Mesendoderm (in vitro differentiated cells): ENCODE measurements around the gene OR52K2.

Experiments
- DNase-seq: peaks from one replicate; pipeline ENCODE4 v3.0.0; 2013
- H2AK5ac ChIP-seq: 2 replicates; pipeline ENCODE4 v1.6.1; 2013; ENCODE audit warnings: low read length, inconsistent platforms
- H2BK120ac ChIP-seq: 2 replicates; pipeline ENCODE4 v1.6.1; 2013; ENCODE audit warnings: low read depth, mild to moderate bottlenecking, low read length, moderate library complexity, mixed read lengths
- H2BK15ac ChIP-seq: replicated peaks from 2 replicates; pipeline ENCODE4 v1.6.1; 2013; ENCODE audit warnings: low read depth, mild to moderate bottlenecking, moderate library complexity
- H2BK5ac ChIP-seq: 2 replicates; pipeline ENCODE4 v1.6.1; 2013; ENCODE audit warnings: low read length, inconsistent platforms
- H3K18ac ChIP-seq: 2 replicates; pipeline ENCODE4 v1.6.1; 2013; ENCODE audit warnings: mild to moderate bottlenecking, low read length, mixed read lengths
- H3K23ac ChIP-seq: one replicate; pipeline ENCODE4 v1.6.1; 2013; ENCODE audit warnings: low read length
- H3K27ac ChIP-seq: 2 replicates; pipeline ENCODE4 v1.5.1; 2013; ENCODE audit warnings: low read depth, mild to moderate bottlenecking, inconsistent platforms, low read length, moderate library complexity
- H3K27me3 ChIP-seq: 2 replicates; pipeline ENCODE4 v1.6.1; 2013; ENCODE audit warnings: low read length, control low read depth, mild to moderate bottlenecking, inconsistent platforms; ENCODE audit not compliant: insufficient read depth, poor library complexity
- H3K36me3 ChIP-seq: 2 replicates; pipeline ENCODE4 v1.6.1; 2013; ENCODE audit warnings: low read length, inconsistent platforms; ENCODE audit not compliant: control insufficient read depth, insufficient read depth
- H3K4ac ChIP-seq: one replicate; pipeline ENCODE4 v1.6.1; 2013; ENCODE audit warnings: low read depth, mild to moderate bottlenecking, low read length, moderate library complexity
- H3K4me1 ChIP-seq: 2 replicates; pipeline ENCODE4 v1.6.1; 2013; ENCODE audit warnings: low read depth, low read length, inconsistent platforms; ENCODE audit not compliant: control insufficient read depth
- H3K4me2 ChIP-seq: 2 replicates; pipeline ENCODE4 v1.6.1; 2013; ENCODE audit warnings: low read length
- H3K4me3 ChIP-seq: 2 replicates; pipeline ENCODE4 v1.5.1; 2013; ENCODE audit warnings: mild to moderate bottlenecking, low read length
- H3K56ac ChIP-seq: one replicate; pipeline ENCODE4 v1.6.1; 2013; ENCODE audit warnings: low read length
- H3K79me1 ChIP-seq: 2 replicates; pipeline ENCODE4 v1.6.1; 2013; ENCODE audit warnings: low read length, inconsistent platforms
- H3K79me2 ChIP-seq: 2 replicates; pipeline ENCODE4 v1.6.1; 2013; ENCODE audit warnings: mild to moderate bottlenecking, low read length; ENCODE audit not compliant: control insufficient read depth, insufficient read depth
- H3K9ac ChIP-seq: 2 replicates; pipeline ENCODE4 v1.6.1; 2013; ENCODE audit warnings: low read length, inconsistent platforms
- H4K5ac ChIP-seq: one replicate; pipeline ENCODE4 v1.6.1; 2013; ENCODE audit warnings: low read length
- H4K8ac ChIP-seq: one replicate; pipeline ENCODE4 v1.6.1; 2013; ENCODE audit warnings: low read depth, mild to moderate bottlenecking, control low read depth, low read length, moderate library complexity
- WGBS: extraction: QIAGEN DNeasy Blood & Tissue Kit; methylation state at CpG from one replicate; pipeline ENCODE4 v1.1.7; 2013; ENCODE audit warnings: low lambda C conversion rate, missing lambda C conversion rate; ENCODE audit not compliant: insufficient coverage; ENCODE audit errors: extremely low coverage; 5-methylcytosine and 5-hydroxymethylcytosine counted together

OR52K2 gene

GRCh38 chr11:4466131-4466870, 17.2 kb downstream of the OR52K2 start:
- Histone ChIP-seq H2BK5ac (no peak overlapping the region), H3K4me1 (no peaks in the 10 kb centered on the region), H3K79me1 (no peaks in the 10 kb centered on the region), H4K5ac (no peak overlapping the region), H3K4me3 (no peak overlapping the region), H3K36me3 (no peaks in the 10 kb centered on the region), H3K27me3 (no peaks in the 10 kb centered on the region), H4K8ac (no peak overlapping the region), H2BK120ac (no peak overlapping the region), H3K56ac (no peak overlapping the region), H3K27ac (no peak overlapping the region), H3K4me2 (no peak overlapping the region), H3K4ac (no peak overlapping the region), H3K79me2 (no peaks in the 10 kb centered on the region), H3K18ac (no peak overlapping the region), H2AK5ac (no peak overlapping the region), H3K23ac (no peak overlapping the region), H3K9ac (no peak overlapping the region), H2BK15ac (no peak overlapping the region)
- DNase-seq: peak; percentile 41
- no CpG with 5 or more reads among the region's 5 CpGs for WGBS

DNA sequence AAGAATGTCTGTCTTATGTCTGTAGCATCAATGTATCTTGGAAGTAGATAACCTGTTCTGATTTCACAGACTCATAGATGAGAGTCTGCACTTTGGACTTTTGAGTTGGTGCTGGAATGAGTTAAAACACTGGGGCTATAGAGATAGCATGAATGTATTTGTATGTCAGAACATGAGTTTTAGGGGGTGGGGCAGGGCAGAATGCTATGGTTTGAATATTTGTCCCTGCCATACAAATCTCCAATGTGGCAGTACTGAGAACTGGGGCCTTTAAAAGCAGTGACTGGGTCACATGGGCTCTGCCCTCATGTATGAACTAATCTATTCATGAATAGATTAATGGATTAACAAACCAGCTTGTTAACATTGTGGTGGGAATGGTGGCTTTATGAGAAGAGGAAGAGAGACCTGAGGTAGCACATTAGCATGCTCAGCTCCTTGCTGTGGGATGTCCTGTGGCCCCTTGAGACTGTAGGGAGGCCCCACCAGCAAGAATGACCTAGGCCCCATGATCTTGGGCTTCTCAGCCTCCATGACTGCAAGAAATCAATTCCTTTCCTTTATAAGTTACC, 17.9 kb downstream of the OR52K2 start:
- Histone ChIP-seq H3K27me3 (no peaks in the 10 kb centered on the region), H3K9ac (no peak overlapping the region), H3K4me2 (no peak overlapping the region), H3K18ac (no peak overlapping the region), H2BK5ac (no peak overlapping the region), H4K8ac (no peak overlapping the region), H3K27ac (no peak overlapping the region), H2BK120ac (no peak overlapping the region), H2AK5ac (no peak overlapping the region), H2BK15ac (no peak overlapping the region), H3K36me3 (no peaks in the 10 kb centered on the region), H3K4me3 (no peak overlapping the region), H4K5ac (no peak overlapping the region), H3K79me1 (no peaks in the 10 kb centered on the region), H3K56ac (no peak overlapping the region), H3K79me2 (no peaks in the 10 kb centered on the region), H3K23ac (no peak overlapping the region), H3K4ac (no peak overlapping the region), H3K4me1 (no peaks in the 10 kb centered on the region)
- no peak for DNase-seq

DNA sequence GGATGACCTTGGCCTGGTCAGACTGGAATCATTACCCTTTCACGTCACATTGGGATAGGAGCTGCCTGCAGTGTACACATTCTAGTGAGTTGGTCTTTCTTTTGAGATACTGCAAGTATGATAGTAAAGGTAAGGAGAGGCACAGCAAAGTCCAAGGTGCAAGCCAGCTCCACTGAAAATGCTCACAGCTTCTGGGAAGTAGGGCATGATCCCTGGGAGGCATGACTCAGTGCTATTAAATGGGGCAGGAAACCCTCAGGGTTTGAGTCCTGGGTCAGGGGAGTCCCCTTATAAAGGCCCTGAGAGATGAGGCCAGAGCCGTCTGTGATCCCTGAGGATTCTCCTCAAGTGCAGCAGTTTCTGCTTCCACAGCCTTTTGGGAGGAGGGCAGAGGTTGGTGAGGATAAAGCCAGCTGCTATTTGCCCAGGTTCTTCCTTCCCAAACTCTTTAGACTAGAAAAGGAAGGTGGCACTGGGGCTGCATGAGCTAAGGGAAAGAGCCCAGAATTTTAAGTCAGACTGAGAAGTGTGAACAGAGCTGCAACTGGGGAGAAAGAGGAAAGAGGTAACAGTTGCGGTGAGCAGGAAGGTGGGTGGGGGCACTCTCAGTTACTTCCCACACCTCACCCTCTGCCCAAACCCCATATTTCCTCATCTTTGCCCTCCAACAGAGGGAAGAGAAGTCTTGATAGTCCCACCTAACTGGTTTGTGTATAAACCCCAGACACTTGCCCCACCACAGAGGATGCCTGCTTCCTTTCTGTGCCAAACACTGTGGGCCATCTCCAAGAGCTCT, 18.9 kb downstream of the OR52K2 start:
- Histone ChIP-seq H2BK5ac (no peak overlapping the region), H3K27me3 (no peaks in the 10 kb centered on the region), H4K8ac (no peak overlapping the region), H3K79me2 (no peaks in the 10 kb centered on the region), H3K79me1 (no peaks in the 10 kb centered on the region), H3K4me1 (no peaks in the 10 kb centered on the region), H3K18ac (no peak overlapping the region), H2BK120ac (no peak overlapping the region), H2AK5ac (no peak overlapping the region), H4K5ac (no peak overlapping the region), H3K4ac (no peak overlapping the region), H3K4me2 (no peak overlapping the region), H3K36me3 (no peaks in the 10 kb centered on the region), H3K27ac (no peak overlapping the region), H3K23ac (no peak overlapping the region), H3K9ac (no peak overlapping the region), H3K56ac (no peak overlapping the region), H3K4me3 (no peak overlapping the region), H2BK15ac (no peak overlapping the region)
- WGBS: no CpG with 5 or more reads among the region's 3 CpGs
- DNase-seq: no peak

DNA sequence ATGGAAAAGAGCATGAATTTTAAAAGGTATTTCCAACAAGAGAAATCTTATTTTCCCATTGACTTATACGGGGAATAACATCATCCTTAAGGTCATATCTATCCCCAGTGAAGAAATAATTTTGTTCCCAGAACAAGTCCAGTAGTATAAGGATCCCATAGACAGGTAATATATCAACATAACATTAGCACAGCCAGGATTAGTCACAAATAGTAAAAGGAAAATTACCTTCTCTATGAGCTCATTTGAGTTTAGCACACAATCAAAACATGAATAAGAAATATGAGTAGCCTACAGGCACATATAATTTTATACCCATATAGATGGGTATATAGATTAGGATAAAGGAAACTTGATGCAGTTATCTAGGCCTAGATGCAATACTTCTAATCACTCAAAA, 30.5 kb downstream of the OR52K2 start:
- DNase-seq: no peak
- Histone ChIP-seq H2BK120ac (no peak overlapping the region), H3K36me3 (no peaks in the 10 kb centered on the region), H3K4me1 (no peaks in the 10 kb centered on the region), H3K4me3 (no peak overlapping the region), H3K18ac (no peak overlapping the region), H3K9ac (no peak overlapping the region), H2AK5ac (no peak overlapping the region), H4K5ac (no peak overlapping the region), H2BK15ac (no peak overlapping the region), H3K79me2 (no peaks in the 10 kb centered on the region), H3K56ac (no peak overlapping the region), H2BK5ac (no peak overlapping the region), H4K8ac (no peak overlapping the region), H3K4ac (no peak overlapping the region), H3K23ac (no peak overlapping the region), H3K27ac (no peak overlapping the region), H3K27me3 (no peaks in the 10 kb centered on the region), H3K79me1 (no peaks in the 10 kb centered on the region), H3K4me2 (no peak overlapping the region)
- no CpG with 5 or more reads among the region's 1 CpG for WGBS

- Histone ChIP-seq H3K18ac (no peak overlapping the region), H2BK15ac (no peak overlapping the region), H3K79me2 (no peaks in the 10 kb centered on the region), H3K4me1 (no peaks in the 10 kb centered on the region), H3K23ac (no peak overlapping the region), H3K4me3 (no peak overlapping the region), H3K27ac (no peak overlapping the region), H3K27me3 (no peaks in the 10 kb centered on the region), H2BK5ac (no peak overlapping the region), H2BK120ac (no peak overlapping the region), H3K56ac (no peak overlapping the region), H3K4ac (no peak overlapping the region), H3K9ac (no peak overlapping the region), H3K4me2 (no peak overlapping the region), H4K5ac (no peak overlapping the region), H3K79me1 (no peaks in the 10 kb centered on the region), H4K8ac (no peak overlapping the region), H2AK5ac (no peak overlapping the region), H3K36me3 (no peaks in the 10 kb centered on the region)
- WGBS: no CpG with 5 or more reads among the region's 4 CpGs
- DNase-seq: no peak
Measured at GRCh38 chr11:4480577-4481239, 31.6 kb downstream of the OR52K2 start.
